Measurements from ENCODE around the gene HOXB9. TPM values are rescaled to one million over a fixed set of nuclear protein-coding genes. Genes with fewer than 3 reads are reported as not detected.

Gene HOXB9
- total and polyA plus RNA-seq, 2 experiments from 2014 or later = not detected

- Histone ChIP-seq H3K79me2 (replicated peaks; ENCODE audit: insufficient read depth) (no peaks in the 10 kb centered on the region), H2AFZ (no peak overlapping the region), H3K9me2 (ENCODE audit: insufficient read depth) (no peaks in the 10 kb centered on the region), H3F3A (replicated peaks; ENCODE audit: low read depth) (peaks cover 57% of the 10 kb centered on the region), H3K36me3 (ENCODE audit: insufficient read depth) (no peaks in the 10 kb centered on the region), H3K27ac (ENCODE audit: low read depth) (no peak overlapping the region), H3K4me3 (peak overlapping the region; percentile 42), H4K20me1 (replicated peaks; ENCODE audit: insufficient read depth) (peaks cover 62% of the 10 kb centered on the region), H3K4me2 (peak overlapping the region; percentile 66), H3K4me1 (ENCODE audit: insufficient read depth) (peaks cover 59% of the 10 kb centered on the region), H3K27me3 (ENCODE audit: insufficient read depth) (peaks cover 100% of the 10 kb centered on the region)
- ATAC-seq (peak; percentile 19), DNase-seq (ENCODE audit: low spot score) (no peak)
- Mint-ChIP-seq H3K27ac (no peak overlapping the region), H3K4me3 (peak overlapping the region; percentile 21; the same call in 2 of the 3 replicates), H3K36me3 (ENCODE audit: low read depth) (no peaks in the 10 kb centered on the region), H3K4me1 (peaks cover 31% of the 10 kb centered on the region), H3K9me3 (peaks cover 10% of the 10 kb centered on the region), H3K27me3 (ENCODE audit: insufficient read depth, low read depth, poor library complexity) (peaks cover 59% of the 10 kb centered on the region)
- TF ChIP-seq EZH2 (IDR thresholded peaks at IDR 0.05; ENCODE audit: low read depth, unreplicated experiment) = peak; percentile 92
- no peak for TF ChIP-seq STAT1 (IDR thresholded peaks at IDR 0.05; ENCODE audit: unreplicated experiment)
These were observed 47.3 kb downstream of the HOXB9 start for GRCh38 chr17:48578616-48579470.

- Histone ChIP-seq H3F3A (replicated peaks; ENCODE audit: low read depth) (peaks cover 60% of the 10 kb centered on the region), H3K27me3 (ENCODE audit: insufficient read depth) (peaks cover 100% of the 10 kb centered on the region), H3K79me2 (replicated peaks; ENCODE audit: insufficient read depth) (no peaks in the 10 kb centered on the region), H3K4me3 (peak within 1 kb of the TSS; percentile 42), H2AFZ (no peak within 1 kb of the TSS), H3K27ac (ENCODE audit: low read depth) (no peak within 1 kb of the TSS), H3K36me3 (ENCODE audit: insufficient read depth) (no peaks in the 10 kb centered on the region), H3K9me2 (ENCODE audit: insufficient read depth) (no peaks in the 10 kb centered on the region), H3K4me2 (peak within 1 kb of the TSS; percentile 66), H4K20me1 (replicated peaks; ENCODE audit: insufficient read depth) (peaks cover 59% of the 10 kb centered on the region), H3K4me1 (ENCODE audit: insufficient read depth) (peaks cover 66% of the 10 kb centered on the region)
- Mint-ChIP-seq H3K36me3 (ENCODE audit: low read depth) (no peaks in the 10 kb centered on the region), H3K27me3 (ENCODE audit: insufficient read depth, low read depth, poor library complexity) (peaks cover 51% of the 10 kb centered on the region), H3K27ac (no peak within 1 kb of the TSS), H3K9me3 (peaks cover 10% of the 10 kb centered on the region), H3K4me1 (peaks cover 31% of the 10 kb centered on the region), H3K4me3 (peak within 1 kb of the TSS; percentile 64)
- DNase-seq (ENCODE audit: low spot score) (peak; percentile 85), ATAC-seq (peak; percentile 20)
- TF ChIP-seq POLR2AphosphoS5 (IDR thresholded peaks at IDR 0.05; ENCODE audit: low read depth) (no peak), EZH2 (IDR thresholded peaks at IDR 0.05; ENCODE audit: low read depth, unreplicated experiment) (peak; percentile 60)
These were observed 48.1 kb downstream of the HOXB9 start, which contains the start of gene HOXB4 for GRCh38 chr17:48577946-48578615. Gene HOXB4, minus strand, starts transcription at chr17:48578350. Its CDS starts 31 bp downstream, at chr17:48578319.

- no peaks in the 10 kb centered on the region for H3K9me2 ChIP-seq (ENCODE audit: insufficient read depth)
- H3K27me3 ChIP-seq (ENCODE audit: insufficient read depth) = peaks cover 100% of the 10 kb centered on the region
- Mint-ChIP-seq H3K27ac (no peak overlapping the region), H3K27me3 (ENCODE audit: insufficient read depth, low read depth, poor library complexity) (peaks cover 45% of the 10 kb centered on the region), H3K9me3 (peaks cover 10% of the 10 kb centered on the region), H3K4me1 (peaks cover 31% of the 10 kb centered on the region), H3K36me3 (ENCODE audit: low read depth) (no peaks in the 10 kb centered on the region), H3K4me3 (peak overlapping the region; percentile 52)
- H3K4me1 ChIP-seq (ENCODE audit: insufficient read depth) = peaks cover 61% of the 10 kb centered on the region
- H3K79me2 ChIP-seq (replicated peaks; ENCODE audit: insufficient read depth) = no peaks in the 10 kb centered on the region
- no peak overlapping the region for H3K27ac ChIP-seq (ENCODE audit: low read depth)
- DNase-seq (ENCODE audit: low spot score) (no peak), ATAC-seq (no peak)
- no peak overlapping the region for H2AFZ ChIP-seq
- peaks cover 59% of the 10 kb centered on the region for H4K20me1 ChIP-seq (replicated peaks; ENCODE audit: insufficient read depth)
- peaks cover 67% of the 10 kb centered on the region for H3F3A ChIP-seq (replicated peaks; ENCODE audit: low read depth)
- H3K36me3 ChIP-seq (ENCODE audit: insufficient read depth) = no peaks in the 10 kb centered on the region
- TF ChIP-seq EZH2 (IDR thresholded peaks at IDR 0.05; ENCODE audit: low read depth, unreplicated experiment) (peak; percentile 97), JUNB (IDR thresholded peaks at IDR 0.05; ENCODE audit: unreplicated experiment) (no peak)
- H3K4me3 ChIP-seq = peak overlapping the region; percentile 23; the same call in 1 of the 2 replicates
- H3K4me2 ChIP-seq = peak overlapping the region; percentile 62
These were observed 48.7 kb downstream of the HOXB9 start for GRCh38 chr17:48577330-48577945.
